Fibroblast of skin of back (primary cell): ENCODE data around the gene CLDN12.
A peak's percentile ranks its signal among the peaks of the same experiment; 100 is the strongest.
"Not testable (repeated sequence)": the region's sequence is repeated elsewhere in the genome, so short reads cannot be mapped to it uniquely, and the experiment has no call there.

ENCODE experiments used
- DNase-seq: peaks from one replicate; pipeline ENCODE4 v3.0.0-alpha.2; 2013

Gene CLDN12

GRCh38 chr7:90433221-90433620 lies 30.0 kb downstream of the CLDN12 start:
- DNase-seq, result no peak

GRCh38 chr7:90445633-90446032 lies 42.4 kb downstream of the CLDN12 start:
- DNase-seq, result no peak

GRCh38 chr7:90446137-90446899 lies 43.1 kb downstream of the CLDN12 start:
- DNase-seq, result no peak

- DNase-seq, result no peak
These were observed 50.1 kb downstream of the CLDN12 start for GRCh38 chr7:90453259-90453891.

GRCh38 chr7:90453931-90454330 lies 50.7 kb downstream of the CLDN12 start:
- DNase-seq, result no peak

- DNase-seq, result peak; percentile 52
These were observed 52.1 kb downstream of the CLDN12 start for GRCh38 chr7:90455163-90456030.

- DNase-seq, result no peak
These were observed 54.8 kb downstream of the CLDN12 start for GRCh38 chr7:90458104-90458503.

GRCh38 chr7:90459888-90460287 lies 56.6 kb downstream of the CLDN12 start:
- no peak for DNase-seq

- DNase-seq, result no peak
These were observed 58.0 kb downstream of the CLDN12 start for GRCh38 chr7:90461219-90461618.

- not testable (repeated sequence) for DNase-seq
These were observed 59.9 kb downstream of the CLDN12 start for GRCh38 chr7:90463151-90463628.
